ENCODE data around the gene GALM.
A peak's percentile ranks its signal among the peaks of the same experiment; 100 is the strongest.
"Not testable (repeated sequence)": the region's sequence is repeated elsewhere in the genome, so short reads cannot be mapped to it uniquely, and the experiment has no call there.

The GALM gene

GRCh38 chr2:38739524-38739923 lies 73.6 kb downstream of the GALM start:
- no peak for DNase-seq (ENCODE audit: low read depth in 2 of 2)

- no peak for DNase-seq (ENCODE audit: low read depth in 2 of 2)
These were observed 75.2 kb downstream of the GALM start for GRCh38 chr2:38740851-38741731.

GRCh38 chr2:38742797-38743559 lies 77.1 kb downstream of the GALM start:
- no peak for DNase-seq (ENCODE audit: low read depth in 2 of 2)

GRCh38 chr2:38743672-38744398 lies 77.9 kb downstream of the GALM start:
- DNase-seq (ENCODE audit: low read depth in 2 of 2): no peak

GRCh38 chr2:38744399-38744780 lies 78.5 kb downstream of the GALM start:
- no peak for DNase-seq (ENCODE audit: low read depth in 2 of 2)

GRCh38 chr2:38745267-38745666 lies 79.4 kb downstream of the GALM start:
- no peak for DNase-seq (ENCODE audit: low read depth in 2 of 2)

GRCh38 chr2:38747007-38747424 lies 81.1 kb downstream of the GALM start:
- DNase-seq (ENCODE audit: low read depth in 2 of 2): no peak

GRCh38 chr2:38747819-38748218 lies 81.9 kb downstream of the GALM start:
- no peak for DNase-seq (ENCODE audit: low read depth in 2 of 2)

GRCh38 chr2:38748391-38748790 lies 82.5 kb downstream of the GALM start:
- DNase-seq (ENCODE audit: low read depth in 2 of 2): no peak

- no peak for DNase-seq (ENCODE audit: low read depth in 2 of 2)
These were observed 83.3 kb downstream of the GALM start for GRCh38 chr2:38748943-38749804.

GRCh38 chr2:38750011-38750890 lies 84.3 kb downstream of the GALM start:
- DNase-seq (ENCODE audit: low read depth in 2 of 2): peak; percentile 16 to 39

- DNase-seq (ENCODE audit: low read depth in 2 of 2): peak; percentile 92 to 95
These were observed 85.1 kb downstream of the GALM start, which contains the start of gene SRSF7 for GRCh38 chr2:38750891-38751595. Gene SRSF7, minus strand, starts transcription at chr2:38751361. Its CDS starts 105 bp downstream, at chr2:38751256.

GRCh38 chr2:38751596-38752410 lies 85.9 kb downstream of the GALM start:
- peak; percentile 26 to 30 for DNase-seq (ENCODE audit: low read depth in 2 of 2)

- DNase-seq (ENCODE audit: low read depth in 2 of 2): no peak
These were observed 88.1 kb downstream of the GALM start for GRCh38 chr2:38754049-38754448.

- DNase-seq (ENCODE audit: low read depth in 2 of 2): no peak
These were observed 88.6 kb downstream of the GALM start for GRCh38 chr2:38754506-38754905.

- DNase-seq (ENCODE audit: low read depth in 2 of 2): not testable (repeated sequence)
These were observed 90.0 kb downstream of the GALM start for GRCh38 chr2:38755891-38756290.

GRCh38 chr2:38763228-38763627 lies 97.3 kb downstream of the GALM start:
- DNase-seq (ENCODE audit: low read depth in 2 of 2): no peak

GRCh38 chr2:38763728-38764127 lies 97.8 kb downstream of the GALM start:
- no peak for DNase-seq (ENCODE audit: low read depth in 2 of 2)

GRCh38 chr2:38765149-38765548 lies 99.2 kb downstream of the GALM start:
- no peak for DNase-seq (ENCODE audit: low read depth in 2 of 2)
